Measurements from ENCODE around the gene TMEM44.

TMEM44 gene

DNA sequence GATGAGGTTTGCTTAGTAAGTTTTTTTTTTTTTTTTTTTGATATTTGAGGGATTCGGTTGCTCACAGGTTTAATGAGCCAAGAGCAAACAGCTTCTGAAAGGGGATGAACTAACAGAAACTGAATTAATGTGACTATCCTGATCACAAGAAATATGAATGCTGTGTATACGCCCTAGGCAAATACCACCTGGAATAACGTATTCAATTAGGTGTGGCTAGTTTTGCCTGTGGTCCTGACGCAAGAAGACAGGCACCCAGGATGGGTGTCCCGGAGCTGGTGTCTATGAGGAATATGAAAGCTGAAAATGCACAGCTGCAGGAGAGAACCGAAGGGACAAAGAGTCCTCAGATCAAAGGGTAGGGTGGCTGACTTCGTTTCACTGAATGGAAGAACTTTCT is 24.2 kb upstream of the TMEM44 start:
- no peak overlapping the region for H3K4me3 ChIP-seq (ENCODE audit: low read depth, low read length)
- TF ChIP-seq, protein P1, sequence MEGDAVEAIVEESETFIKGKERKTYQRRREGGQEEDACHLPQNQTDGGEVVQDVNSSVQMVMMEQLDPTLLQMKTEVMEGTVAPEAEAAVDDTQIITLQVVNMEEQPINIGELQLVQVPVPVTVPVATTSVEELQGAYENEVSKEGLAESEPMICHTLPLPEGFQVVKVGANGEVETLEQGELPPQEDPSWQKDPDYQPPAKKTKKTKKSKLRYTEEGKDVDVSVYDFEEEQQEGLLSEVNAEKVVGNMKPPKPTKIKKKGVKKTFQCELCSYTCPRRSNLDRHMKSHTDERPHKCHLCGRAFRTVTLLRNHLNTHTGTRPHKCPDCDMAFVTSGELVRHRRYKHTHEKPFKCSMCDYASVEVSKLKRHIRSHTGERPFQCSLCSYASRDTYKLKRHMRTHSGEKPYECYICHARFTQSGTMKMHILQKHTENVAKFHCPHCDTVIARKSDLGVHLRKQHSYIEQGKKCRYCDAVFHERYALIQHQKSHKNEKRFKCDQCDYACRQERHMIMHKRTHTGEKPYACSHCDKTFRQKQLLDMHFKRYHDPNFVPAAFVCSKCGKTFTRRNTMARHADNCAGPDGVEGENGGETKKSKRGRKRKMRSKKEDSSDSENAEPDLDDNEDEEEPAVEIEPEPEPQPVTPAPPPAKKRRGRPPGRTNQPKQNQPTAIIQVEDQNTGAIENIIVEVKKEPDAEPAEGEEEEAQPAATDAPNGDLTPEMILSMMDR (IDR thresholded peaks at IDR 0.05; ENCODE audit: low read depth, low read length, missing control alignments), result no peak
- no peak for DNase-seq (ENCODE audit: low read depth)
- in situ Hi-C loops (cut with HindIII; ENCODE audit: low sequenced_read_pairs), result no loop called here

DNA sequence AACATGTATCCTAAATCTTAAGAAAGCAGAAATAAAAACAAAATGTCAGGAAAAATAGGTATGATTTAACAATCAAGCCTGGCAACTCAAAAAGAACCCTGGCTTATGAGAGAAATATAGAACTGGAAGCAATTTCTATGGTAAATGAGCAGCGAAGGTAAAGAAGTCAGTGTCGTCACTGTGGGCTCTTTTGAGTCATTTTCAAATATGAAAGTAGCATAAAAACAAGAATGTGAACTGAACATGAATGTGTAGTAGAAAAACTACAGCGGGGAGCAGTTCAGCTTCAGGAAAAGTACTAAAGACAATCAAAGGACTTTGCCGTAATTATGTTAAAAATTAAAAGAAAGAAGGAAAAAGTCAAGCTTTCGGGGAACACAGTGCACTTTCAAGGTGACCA is 21.2 kb upstream of the TMEM44 start:
- no peak for DNase-seq (ENCODE audit: low read depth)
- H3K4me3 ChIP-seq (ENCODE audit: low read depth, low read length), result no peak overlapping the region
- TF ChIP-seq, protein P1 (IDR thresholded peaks at IDR 0.05; ENCODE audit: low read depth, low read length, missing control alignments), result no peak
- in situ Hi-C loops (cut with HindIII; ENCODE audit: low sequenced_read_pairs), result no loop called here

DNA sequence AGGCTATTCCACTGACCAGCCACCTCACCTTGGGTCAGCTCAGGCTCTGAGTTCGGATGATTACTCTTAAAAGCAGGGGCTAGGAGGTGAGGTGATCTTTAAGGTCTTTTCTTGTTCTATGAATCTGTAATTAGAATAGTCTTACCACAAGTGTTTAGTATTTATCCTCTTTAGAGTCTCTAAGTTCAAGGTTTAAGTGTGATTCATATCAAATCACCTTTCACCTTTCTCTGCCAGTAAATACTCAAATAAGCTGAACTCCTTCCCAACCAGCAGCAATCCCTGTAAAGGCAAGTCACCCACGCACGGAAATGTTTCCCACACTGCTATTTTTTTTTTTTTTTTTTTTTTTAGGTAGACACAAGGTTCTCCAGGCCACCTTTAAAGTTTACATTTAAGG is 14.5 kb upstream of the TMEM44 start:
- TF ChIP-seq, protein P1 (IDR thresholded peaks at IDR 0.05; ENCODE audit: low read depth, low read length, missing control alignments), result no peak
- in situ Hi-C loops (cut with HindIII; ENCODE audit: low sequenced_read_pairs), result no loop called here
- no peak for DNase-seq (ENCODE audit: low read depth)
- no peak overlapping the region for H3K4me3 ChIP-seq (ENCODE audit: low read depth, low read length)

DNA sequence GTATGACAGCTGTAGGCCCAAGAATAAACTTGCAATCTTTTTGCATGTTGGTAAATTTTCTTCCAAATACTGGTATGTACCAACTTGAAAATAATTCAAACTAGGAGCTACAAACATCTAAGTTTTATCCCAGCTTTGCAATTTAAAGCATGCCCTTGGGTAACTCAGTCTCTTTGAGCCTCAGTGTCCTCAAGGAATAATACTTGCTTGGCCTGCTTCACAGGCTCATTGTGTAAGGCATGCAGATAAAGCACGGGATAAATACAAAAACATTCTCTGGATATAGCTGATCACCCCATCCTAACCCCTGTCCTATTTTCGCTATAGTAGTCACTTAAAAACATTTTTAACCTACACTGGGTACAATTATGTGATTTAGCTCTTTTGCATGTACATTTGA is 9.6 kb upstream of the TMEM44 start:
- TF ChIP-seq, protein P1 (IDR thresholded peaks at IDR 0.05; ENCODE audit: low read depth, low read length, missing control alignments), result no peak
- no peak for DNase-seq (ENCODE audit: low read depth)
- in situ Hi-C loops (cut with HindIII; ENCODE audit: low sequenced_read_pairs), result no loop called here
- H3K4me3 ChIP-seq (ENCODE audit: low read depth, low read length), result no peak overlapping the region

DNA sequence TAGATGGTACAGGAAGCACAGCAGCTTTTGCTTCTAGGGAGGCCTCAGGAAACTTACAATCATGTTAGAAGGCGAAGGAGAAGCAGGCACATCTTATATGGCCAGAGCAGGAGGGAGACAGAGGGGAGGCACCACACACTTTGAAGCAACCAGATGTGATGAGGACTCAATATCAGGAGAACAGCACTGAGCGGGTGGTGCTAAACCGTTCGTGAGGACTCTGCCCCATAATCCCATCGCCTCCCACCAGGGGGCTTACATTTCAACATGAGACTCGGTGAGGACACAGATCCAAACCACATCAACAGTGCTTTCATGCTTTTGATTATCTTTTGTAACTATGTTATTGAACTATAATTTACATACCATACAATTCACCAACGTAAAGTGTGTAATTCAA is 7.6 kb upstream of the TMEM44 start:
- DNase-seq (ENCODE audit: low read depth), result peak; percentile 34

DNA sequence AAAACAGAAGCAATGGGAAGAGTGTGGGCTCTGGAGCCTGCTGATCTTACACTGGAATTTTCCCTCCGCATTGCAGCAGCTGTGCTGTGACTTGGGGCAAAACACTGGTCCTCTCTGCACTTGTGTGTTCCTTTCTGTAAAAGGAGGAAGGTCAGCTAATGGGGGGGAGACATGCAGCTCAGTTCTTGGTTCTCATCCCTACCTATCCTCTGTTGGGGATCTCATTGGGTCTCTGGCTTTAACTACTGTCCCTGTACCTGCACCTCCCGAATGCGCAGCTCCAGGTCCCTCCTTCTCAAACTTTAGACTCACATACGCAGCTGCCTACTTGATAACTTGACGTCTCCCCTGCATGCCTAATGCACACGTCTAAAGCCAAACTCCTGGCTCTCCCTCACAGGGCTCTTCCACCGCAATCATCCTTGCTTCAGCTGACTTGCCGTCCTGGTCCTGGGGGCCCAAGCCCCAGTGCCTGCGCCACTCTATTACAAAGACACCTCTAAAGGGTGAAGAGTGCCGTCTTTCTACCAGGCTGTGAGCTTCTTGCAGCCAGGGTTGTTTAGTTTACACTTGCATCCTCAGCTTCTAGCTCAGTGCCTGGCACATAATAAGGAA is 5.9 kb upstream of the TMEM44 start:
- TF ChIP-seq, protein P1 (IDR thresholded peaks at IDR 0.05; ENCODE audit: low read depth, low read length, missing control alignments), result no peak
- in situ Hi-C loops (cut with HindIII; ENCODE audit: low sequenced_read_pairs), result no loop called here
- H3K4me3 ChIP-seq (ENCODE audit: low read depth, low read length), result no peak overlapping the region
- DNase-seq (ENCODE audit: low read depth), result no peak

More for the DNA sequence above, 7.6 kb upstream of the TMEM44 start:
- no peak overlapping the region for H3K4me3 ChIP-seq (ENCODE audit: low read depth, low read length)
- in situ Hi-C loops (cut with HindIII; ENCODE audit: low sequenced_read_pairs), result no loop called here
- TF ChIP-seq, protein P1 (IDR thresholded peaks at IDR 0.05; ENCODE audit: low read depth, low read length, missing control alignments), result peak; percentile 52

Measured in astrocyte of the cerebellum (primary cell).